NCI-H2196 treated with DMSO at 0.1 percent for 48 hours (cell line): Measurements from ENCODE around the gene PRR35.

ENCODE experiments used
- DNase-seq: peaks from one replicate; lab custom pipeline; 2025; ENCODE audit not compliant: unreplicated experiment; lab: John Stamatoyannopoulos, UW

Gene PRR35

GRCh38 chr16:560204-560700 lies at the start of gene PRR35:
Gene PRR35, plus strand, starts transcription at chr16:560394. Its CDS starts 2,901 bp downstream, at chr16:563295.
- no peak for DNase-seq

- no peak for DNase-seq
Observed at GRCh38 chr16:512802-513201, 47.4 kb upstream of the PRR35 start.

GRCh38 chr16:513950-514349 lies 46.2 kb upstream of the PRR35 start:
- DNase-seq, result no peak

GRCh38 chr16:515175-515938 lies 44.8 kb upstream of the PRR35 start:
- no peak for DNase-seq

- no peak for DNase-seq
Observed at GRCh38 chr16:515939-516226, 44.3 kb upstream of the PRR35 start.

GRCh38 chr16:516301-516700 lies 43.9 kb upstream of the PRR35 start:
- no peak for DNase-seq

- DNase-seq, result no peak
Observed at GRCh38 chr16:518858-519257, 41.3 kb upstream of the PRR35 start.

- no peak for DNase-seq
Observed at GRCh38 chr16:519425-519824, 40.8 kb upstream of the PRR35 start.

- DNase-seq, result no peak
Observed at GRCh38 chr16:519841-520687, 40.1 kb upstream of the PRR35 start.

- no peak for DNase-seq
Observed at GRCh38 chr16:520847-521246, 39.3 kb upstream of the PRR35 start.

GRCh38 chr16:521381-522210 lies 38.6 kb upstream of the PRR35 start:
- no peak for DNase-seq

GRCh38 chr16:522320-523096 lies 37.7 kb upstream of the PRR35 start:
- DNase-seq, result no peak

- no peak for DNase-seq
Observed at GRCh38 chr16:523097-523741, 37.0 kb upstream of the PRR35 start.

GRCh38 chr16:524274-525040 lies 35.7 kb upstream of the PRR35 start:
- no peak for DNase-seq

GRCh38 chr16:525123-525519 lies 35.1 kb upstream of the PRR35 start:
- no peak for DNase-seq

GRCh38 chr16:525520-526180 lies 34.5 kb upstream of the PRR35 start:
- DNase-seq, result no peak

GRCh38 chr16:526181-527014 lies 33.8 kb upstream of the PRR35 start:
- DNase-seq, result no peak
